ENCODE results near the gene MRTFB.
"Not testable (repeated sequence)": the region's sequence is repeated elsewhere in the genome, so short reads cannot be mapped to it uniquely, and the experiment has no call there.

Gene MRTFB

GRCh38 chr16:14070877-14071575 lies at the start of gene MRTFB:
TSS of gene MRTFB (plus strand) at chr16:14071319. CDS start at chr16:14140607, 69,288 bp downstream.
- peak; percentile 56 for FAIRE-seq
- DNase-seq (ENCODE audit: insufficient read length, low spot score), result peak; percentile 91

- DNase-seq (ENCODE audit: insufficient read length, low spot score); FAIRE-seq: not testable (repeated sequence)
Measured at GRCh38 chr16:14023526-14023925, 47.6 kb upstream of the MRTFB start.

GRCh38 chr16:14024283-14024682 lies 46.8 kb upstream of the MRTFB start:
- DNase-seq (ENCODE audit: insufficient read length, low spot score), result no peak
- no peak for FAIRE-seq

- FAIRE-seq (no peak), DNase-seq (ENCODE audit: insufficient read length, low spot score) (no peak)
Measured at GRCh38 chr16:14026572-14027285, 44.4 kb upstream of the MRTFB start.

GRCh38 chr16:14028202-14028601 lies 42.9 kb upstream of the MRTFB start:
- DNase-seq (ENCODE audit: insufficient read length, low spot score) (no peak), FAIRE-seq (no peak)

GRCh38 chr16:14029658-14030057 lies 41.5 kb upstream of the MRTFB start:
- FAIRE-seq, result no peak
- no peak for DNase-seq (ENCODE audit: insufficient read length, low spot score)

- FAIRE-seq, result no peak
Measured at GRCh38 chr16:14035092-14035491, 36.0 kb upstream of the MRTFB start.

GRCh38 chr16:14036889-14037288 lies 34.2 kb upstream of the MRTFB start:
- no peak for FAIRE-seq
- no peak for DNase-seq (ENCODE audit: insufficient read length, low spot score)

More at GRCh38 chr16:14035092-14035491, 36.0 kb upstream of the MRTFB start:
- no peak for DNase-seq (ENCODE audit: insufficient read length, low spot score)

GRCh38 chr16:14037960-14038359 lies 33.2 kb upstream of the MRTFB start:
- FAIRE-seq, result no peak
- no peak for DNase-seq (ENCODE audit: insufficient read length, low spot score)

- FAIRE-seq (no peak), DNase-seq (ENCODE audit: insufficient read length, low spot score) (no peak)
Measured at GRCh38 chr16:14041164-14041563, 30.0 kb upstream of the MRTFB start.

- FAIRE-seq (no peak), DNase-seq (ENCODE audit: insufficient read length, low spot score) (no peak)
Measured at GRCh38 chr16:14042706-14043105, 28.4 kb upstream of the MRTFB start.

- DNase-seq (ENCODE audit: insufficient read length, low spot score) (no peak), FAIRE-seq (no peak)
Measured at GRCh38 chr16:14043278-14043677, 27.8 kb upstream of the MRTFB start.

- FAIRE-seq (no peak), DNase-seq (ENCODE audit: insufficient read length, low spot score) (no peak)
Measured at GRCh38 chr16:14043793-14044192, 27.3 kb upstream of the MRTFB start.

GRCh38 chr16:14047121-14047859 lies 23.8 kb upstream of the MRTFB start:
- not testable (repeated sequence) for FAIRE-seq; DNase-seq (ENCODE audit: insufficient read length, low spot score)

GRCh38 chr16:14050291-14051027 lies 20.7 kb upstream of the MRTFB start:
- DNase-seq (ENCODE audit: insufficient read length, low spot score) (no peak), FAIRE-seq (no peak)

GRCh38 chr16:14051103-14051729 lies 19.9 kb upstream of the MRTFB start:
- FAIRE-seq, result no peak
- DNase-seq (ENCODE audit: insufficient read length, low spot score), result no peak

GRCh38 chr16:14056970-14057369 lies 14.1 kb upstream of the MRTFB start:
- DNase-seq (ENCODE audit: insufficient read length, low spot score), result no peak
- no peak for FAIRE-seq

- FAIRE-seq (no peak), DNase-seq (ENCODE audit: insufficient read length, low spot score) (no peak)
Measured at GRCh38 chr16:14057878-14058382, 13.2 kb upstream of the MRTFB start.

GRCh38 chr16:14061732-14062259 lies 9.3 kb upstream of the MRTFB start:
- no peak for DNase-seq (ENCODE audit: insufficient read length, low spot score)
- FAIRE-seq, result no peak

GRCh38 chr16:14062261-14062660 lies 8.9 kb upstream of the MRTFB start:
- no peak for FAIRE-seq

More at GRCh38 chr16:14062261-14062660, 8.9 kb upstream of the MRTFB start:
- DNase-seq (ENCODE audit: insufficient read length, low spot score), result no peak
